GM19239 (cell line): ENCODE measurements around the gene PCDHGB7.
"Not testable (repeated sequence)": the region's sequence is repeated elsewhere in the genome, so short reads cannot be mapped to it uniquely, and the experiment has no call there.

Source experiments
- DNase-seq: peaks from one replicate; pipeline ENCODE4 v3.0.0; 2011; ENCODE audit warnings: low spot score; ENCODE audit not compliant: insufficient read length
- FAIRE-seq: peaks from 2 replicates; lab custom pipeline; 2011; peaks lifted over from hg19 to GRCh38; lab: Jason Lieb, UNC

PCDHGB7 gene

DNA sequence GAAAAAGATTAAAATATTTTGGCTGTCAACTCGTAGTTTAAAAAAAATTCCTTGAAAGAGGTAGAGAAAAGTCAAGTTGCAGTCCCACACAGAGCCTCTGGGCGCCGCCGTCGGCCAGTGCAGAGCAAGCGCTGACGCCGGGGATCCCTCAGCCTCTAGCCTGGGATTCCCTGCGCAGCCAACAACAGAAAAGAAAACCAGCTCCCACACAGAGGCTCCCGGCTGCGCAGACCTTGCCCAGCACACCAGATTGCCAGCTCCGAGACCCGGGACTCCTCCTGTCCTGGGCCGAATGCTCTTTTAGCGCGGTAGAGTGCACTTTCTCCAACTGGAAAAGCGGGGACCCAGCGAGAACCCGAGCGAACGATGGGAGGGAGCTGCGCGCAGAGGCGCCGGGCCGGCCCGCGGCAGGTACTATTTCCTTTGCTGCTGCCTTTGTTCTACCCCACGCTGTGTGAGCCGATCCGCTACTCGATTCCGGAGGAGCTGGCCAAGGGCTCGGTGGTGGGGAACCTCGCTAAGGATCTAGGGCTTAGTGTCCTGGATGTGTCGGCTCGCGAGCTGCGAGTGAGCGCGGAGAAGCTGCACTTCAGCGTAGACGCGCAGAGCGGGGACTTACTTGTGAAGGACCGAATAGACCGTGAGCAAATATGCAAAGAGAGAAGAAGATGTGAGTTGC is at the start of gene PCDHGB7:
PCDHGB7 (plus strand) TSS at position 184 of the 679 bp plus-strand sequence; CDS start at position 367, 183 bp downstream.
- DNase-seq (peak; percentile 65), FAIRE-seq (peak; percentile 68)

DNA sequence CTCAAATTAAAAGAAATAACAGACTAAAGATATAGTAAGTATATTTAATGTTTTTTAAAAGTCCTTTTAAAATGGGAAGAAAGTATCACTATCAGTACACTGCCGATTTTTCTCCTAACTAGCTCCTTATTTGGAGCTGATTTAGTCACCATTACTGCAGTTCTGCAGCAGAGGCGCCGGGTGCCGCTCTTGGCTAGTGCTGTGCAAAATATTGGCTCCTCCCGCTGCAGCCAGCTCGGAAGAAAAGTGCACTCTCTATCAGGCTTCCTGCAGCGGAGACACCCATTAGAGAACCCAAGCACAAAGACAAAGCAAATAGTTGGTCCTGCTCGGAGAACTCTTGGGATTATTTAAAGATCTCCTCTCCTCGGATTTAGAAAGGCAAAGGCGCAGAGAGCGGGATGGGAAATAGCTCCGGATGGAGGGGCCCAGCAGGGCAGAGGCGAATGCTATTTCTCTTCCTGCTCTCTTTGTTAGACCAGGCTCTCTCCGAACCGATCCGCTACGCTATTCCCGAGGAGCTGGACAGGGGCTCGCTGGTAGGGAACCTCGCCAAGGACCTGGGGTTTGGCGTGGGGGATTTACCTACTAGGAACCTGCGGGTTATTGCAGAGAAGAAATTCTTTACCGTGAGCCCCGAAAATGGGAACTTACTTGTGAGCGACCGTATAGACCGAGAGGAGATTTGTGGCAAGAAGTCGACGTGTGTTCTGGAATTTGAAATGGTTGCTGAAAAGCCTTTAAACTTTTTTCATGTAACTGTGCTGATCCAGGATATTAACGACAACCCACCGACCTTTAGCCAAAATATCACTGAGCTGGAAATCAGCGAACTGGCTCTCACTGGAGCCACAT is 47.3 kb upstream of the PCDHGB7 start, which contains the start of gene PCDHGB3:
PCDHGB3 (plus strand) TSS at position 249 of the 855 bp plus-strand sequence; CDS start at position 402, 153 bp downstream.
- FAIRE-seq = no peak
- DNase-seq = no peak

DNA sequence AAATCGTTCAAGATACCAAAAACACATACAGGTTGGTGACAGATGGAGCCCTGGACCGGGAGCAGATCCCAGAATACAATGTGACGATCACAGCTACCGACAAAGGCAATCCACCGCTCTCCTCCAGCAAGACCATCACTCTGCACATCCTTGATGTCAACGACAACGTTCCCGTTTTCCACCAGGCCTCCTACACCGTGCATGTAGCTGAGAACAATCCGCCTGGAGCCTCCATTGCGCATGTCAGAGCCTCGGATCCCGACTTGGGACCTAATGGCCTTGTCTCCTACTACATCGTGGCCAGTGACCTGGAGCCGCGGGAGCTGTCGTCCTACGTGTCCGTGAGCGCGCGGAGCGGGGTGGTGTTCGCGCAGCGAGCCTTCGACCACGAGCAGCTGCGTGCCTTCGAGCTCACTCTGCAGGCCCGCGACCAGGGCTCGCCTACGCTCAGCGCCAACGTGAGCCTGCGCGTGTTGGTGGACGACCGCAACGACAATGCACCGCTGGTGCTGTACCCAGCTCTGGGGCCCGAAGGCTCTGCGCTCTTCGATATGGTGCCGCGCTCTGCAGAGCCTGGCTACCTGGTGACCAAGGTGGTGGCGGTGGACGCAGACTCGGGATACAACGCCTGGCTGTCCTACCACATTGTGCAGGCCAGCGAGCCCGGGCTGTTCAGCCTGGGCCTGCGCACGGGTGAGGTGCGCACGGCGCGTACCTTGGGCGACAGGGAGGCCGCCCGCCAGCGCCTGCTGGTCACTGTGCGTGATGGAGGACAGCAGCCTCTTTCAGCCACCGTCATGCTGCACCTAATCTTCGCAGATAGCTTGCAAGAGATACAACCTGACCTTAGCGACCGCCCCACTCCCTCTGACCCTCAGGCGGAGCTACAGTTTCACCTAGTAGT is 45.7 kb upstream of the PCDHGB7 start:
- FAIRE-seq (no peak), DNase-seq (no peak)

DNA sequence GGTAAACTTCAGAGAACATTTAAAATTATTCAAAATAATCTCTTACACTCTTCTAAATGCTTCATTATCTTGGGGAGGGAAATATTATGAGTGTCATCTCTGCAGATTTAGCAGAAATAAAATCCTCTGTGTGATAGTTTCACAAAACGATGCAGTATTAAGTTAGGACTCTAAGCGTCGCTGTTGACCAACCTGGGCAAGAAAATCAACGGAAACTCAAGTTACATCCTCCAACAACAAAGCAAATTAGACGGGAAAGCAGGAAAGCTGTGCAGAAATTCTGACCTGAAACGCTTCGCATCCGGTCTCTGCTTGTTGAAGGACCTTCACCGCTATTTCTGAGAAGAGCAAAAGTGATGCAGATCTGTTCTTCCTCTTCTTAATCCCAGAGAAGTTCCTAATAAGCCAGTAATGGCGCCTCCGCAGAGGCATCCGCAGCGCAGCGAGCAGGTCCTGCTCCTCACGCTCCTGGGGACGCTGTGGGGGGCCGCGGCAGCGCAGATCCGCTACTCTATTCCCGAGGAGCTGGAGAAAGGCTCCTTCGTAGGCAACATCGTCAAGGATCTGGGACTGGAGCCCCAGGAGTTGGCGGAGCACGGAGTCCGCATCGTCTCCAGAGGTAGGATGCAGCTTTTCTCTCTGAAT is 43.7 kb upstream of the PCDHGB7 start, which contains the start of gene PCDHGA6:
PCDHGA6 (plus strand) TSS at position 219 of the 645 bp plus-strand sequence; CDS start at position 412, 193 bp downstream.
- DNase-seq (no peak), FAIRE-seq (no peak)

DNA sequence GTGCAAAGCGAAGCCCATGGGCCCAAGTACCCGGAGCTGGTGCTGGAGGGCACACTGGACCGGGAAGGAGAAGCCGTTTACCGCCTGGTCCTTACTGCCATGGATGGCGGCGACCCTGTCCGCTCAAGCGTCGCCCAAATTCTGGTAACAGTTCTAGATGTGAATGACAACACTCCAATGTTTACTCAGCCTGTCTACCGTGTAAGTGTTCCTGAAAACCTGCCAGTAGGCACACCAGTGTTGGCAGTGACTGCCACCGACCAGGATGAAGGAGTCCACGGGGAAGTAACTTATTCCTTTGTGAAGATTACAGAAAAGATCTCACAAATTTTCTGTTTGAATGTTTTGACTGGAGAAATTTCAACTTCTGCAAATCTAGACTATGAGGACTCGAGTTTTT is 42.9 kb upstream of the PCDHGB7 start:
- no peak for DNase-seq
- no peak for FAIRE-seq

- not testable (repeated sequence) for DNase-seq, FAIRE-seq
These were observed 41.9 kb upstream of the PCDHGB7 start for GRCh38 chr5:141375444-141376155.

GRCh38 chr5:141382469-141383294 is 34.8 kb upstream of the PCDHGB7 start, which contains the start of gene PCDHGA7:
Gene PCDHGA7, plus strand, starts transcription at chr5:141382742. Its CDS starts 158 bp downstream, at chr5:141382900.
- no peak for FAIRE-seq
- no peak for DNase-seq

DNA sequence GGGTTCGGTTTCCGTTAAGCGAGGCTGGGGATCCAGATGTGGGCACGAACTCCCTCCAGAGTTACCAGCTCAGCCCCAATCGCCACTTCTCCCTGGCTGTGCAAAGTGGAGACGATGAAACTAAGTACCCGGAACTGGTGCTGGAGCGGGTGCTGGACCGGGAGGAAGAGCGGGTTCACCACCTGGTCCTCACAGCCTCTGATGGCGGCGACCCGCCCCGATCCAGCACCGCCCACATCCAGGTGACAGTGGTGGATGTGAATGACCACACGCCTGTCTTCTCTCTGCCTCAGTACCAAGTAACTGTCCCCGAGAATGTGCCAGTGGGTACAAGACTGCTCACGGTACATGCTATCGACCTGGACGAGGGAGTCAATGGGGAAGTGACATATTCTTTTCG is 34.1 kb upstream of the PCDHGB7 start:
- DNase-seq (no peak), FAIRE-seq (no peak)

- no peak for FAIRE-seq
- no peak for DNase-seq
These were observed 32.8 kb upstream of the PCDHGB7 start for GRCh38 chr5:141384471-141385267.

DNA sequence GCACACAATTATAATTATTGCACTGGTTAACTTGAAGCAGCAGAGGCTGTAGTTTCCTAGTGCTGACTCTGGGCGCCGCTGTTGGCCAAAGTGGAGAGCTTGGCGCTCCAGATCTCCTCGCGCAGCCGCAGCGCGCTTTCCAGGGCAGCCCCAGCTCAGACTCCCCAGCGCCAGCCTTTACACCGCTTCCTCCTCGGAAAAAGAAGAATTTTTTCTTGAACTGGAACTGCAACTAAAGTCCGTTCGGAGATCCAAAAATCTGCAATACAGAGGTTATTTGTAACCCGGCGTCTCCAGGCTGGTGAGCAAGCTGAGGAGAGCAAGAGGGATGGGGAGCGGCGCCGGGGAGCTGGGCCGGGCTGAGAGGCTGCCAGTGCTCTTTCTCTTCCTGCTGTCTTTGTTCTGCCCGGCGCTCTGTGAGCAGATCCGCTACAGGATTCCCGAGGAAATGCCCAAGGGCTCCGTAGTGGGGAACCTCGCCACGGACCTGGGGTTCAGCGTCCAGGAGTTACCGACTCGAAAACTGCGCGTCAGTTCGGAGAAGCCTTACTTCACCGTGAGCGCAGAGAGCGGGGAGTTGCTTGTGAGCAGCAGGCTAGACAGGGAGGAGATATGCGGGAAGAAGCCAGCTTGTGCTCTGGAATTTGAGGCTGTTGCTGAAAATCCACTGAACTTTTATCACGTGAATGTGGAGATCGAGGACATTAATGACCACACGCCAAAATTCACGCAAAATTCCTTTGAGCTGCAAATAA is 29.7 kb upstream of the PCDHGB7 start, which contains the start of gene PCDHGB4:
PCDHGB4 (plus strand) TSS at position 142 of the 755 bp plus-strand sequence; CDS start at position 329, 187 bp downstream.
- peak; percentile 87 for FAIRE-seq
- DNase-seq = not testable (repeated sequence)

DNA sequence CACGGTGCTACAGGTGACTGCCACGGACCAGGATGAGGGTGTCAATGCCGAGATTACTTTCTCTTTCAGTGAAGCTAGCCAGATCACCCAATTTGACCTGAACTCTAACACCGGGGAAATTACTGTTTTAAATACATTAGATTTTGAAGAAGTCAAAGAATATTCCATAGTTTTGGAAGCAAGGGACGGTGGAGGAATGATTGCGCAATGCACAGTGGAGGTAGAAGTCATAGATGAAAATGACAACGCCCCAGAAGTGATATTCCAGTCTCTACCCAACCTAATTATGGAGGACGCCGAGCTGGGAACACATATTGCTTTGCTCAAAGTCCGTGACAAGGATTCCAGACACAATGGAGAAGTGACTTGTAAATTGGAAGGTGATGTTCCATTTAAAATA is 28.8 kb upstream of the PCDHGB7 start:
- FAIRE-seq (no peak), DNase-seq (no peak)

GRCh38 chr5:141389153-141390042 is 28.1 kb upstream of the PCDHGB7 start:
- DNase-seq (no peak), FAIRE-seq (no peak)

DNA sequence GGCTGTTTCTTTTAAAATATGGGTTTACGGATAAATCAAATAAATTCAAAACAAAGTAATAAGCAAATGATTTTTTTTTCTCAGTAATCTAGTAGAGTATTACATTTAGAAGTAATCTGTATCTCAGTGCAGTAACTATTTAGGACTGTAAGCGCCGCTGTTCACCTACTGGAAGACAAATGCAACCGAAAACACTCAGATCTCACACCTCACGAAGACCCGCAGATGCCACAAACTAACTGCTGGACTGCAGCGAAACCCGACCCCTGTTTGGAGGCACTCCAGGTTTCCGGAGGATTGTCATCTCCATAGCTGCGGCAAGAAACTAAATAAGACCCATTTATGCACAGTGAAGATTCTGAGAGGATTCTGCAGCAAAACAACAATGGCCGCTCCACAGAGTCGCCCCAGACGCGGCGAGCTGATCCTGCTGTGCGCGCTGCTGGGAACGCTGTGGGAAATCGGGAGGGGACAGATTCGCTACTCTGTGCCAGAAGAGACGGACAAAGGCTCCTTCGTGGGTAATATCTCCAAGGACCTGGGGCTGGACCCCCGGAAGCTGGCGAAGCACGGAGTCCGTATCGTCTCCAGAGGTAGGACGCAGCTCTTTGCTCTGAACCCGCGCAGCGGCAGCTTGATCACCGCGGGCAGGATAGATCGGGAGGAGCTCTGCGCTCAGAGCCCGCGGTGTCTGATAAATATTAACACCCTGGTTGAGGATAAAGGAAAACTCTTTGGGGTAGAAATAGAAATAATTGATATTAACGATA is 24.9 kb upstream of the PCDHGB7 start, which contains the start of gene PCDHGA8:
PCDHGA8 (plus strand) TSS at position 205 of the 770 bp plus-strand sequence; CDS start at position 386, 181 bp downstream.
- FAIRE-seq (no peak), DNase-seq (no peak)

DNA sequence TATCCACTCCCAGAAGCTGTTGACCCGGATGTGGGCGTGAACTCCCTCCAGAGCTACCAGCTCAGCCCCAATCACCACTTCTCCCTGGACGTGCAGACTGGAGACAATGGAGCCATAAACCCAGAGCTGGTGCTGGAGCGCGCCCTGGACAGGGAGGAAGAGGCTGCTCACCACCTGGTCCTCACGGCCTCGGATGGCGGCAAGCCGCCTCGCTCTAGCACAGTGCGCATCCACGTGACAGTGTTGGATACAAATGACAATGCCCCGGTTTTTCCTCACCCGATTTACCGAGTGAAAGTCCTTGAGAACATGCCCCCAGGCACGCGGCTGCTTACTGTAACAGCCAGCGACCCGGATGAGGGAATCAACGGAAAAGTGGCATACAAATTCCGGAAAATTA is 24.2 kb upstream of the PCDHGB7 start:
- DNase-seq (no peak), FAIRE-seq (no peak)
